GM12801 (cell line): ENCODE results near the gene COBL.

Experiments used
- CTCF ChIP-seq: IDR thresholded peaks from one replicate; pipeline ENCODE4 v1.5.1; 2011; ENCODE audit warnings: control low read depth; ENCODE audit not compliant: insufficient read length; ENCODE audit errors: extremely low read depth

Gene COBL

DNA sequence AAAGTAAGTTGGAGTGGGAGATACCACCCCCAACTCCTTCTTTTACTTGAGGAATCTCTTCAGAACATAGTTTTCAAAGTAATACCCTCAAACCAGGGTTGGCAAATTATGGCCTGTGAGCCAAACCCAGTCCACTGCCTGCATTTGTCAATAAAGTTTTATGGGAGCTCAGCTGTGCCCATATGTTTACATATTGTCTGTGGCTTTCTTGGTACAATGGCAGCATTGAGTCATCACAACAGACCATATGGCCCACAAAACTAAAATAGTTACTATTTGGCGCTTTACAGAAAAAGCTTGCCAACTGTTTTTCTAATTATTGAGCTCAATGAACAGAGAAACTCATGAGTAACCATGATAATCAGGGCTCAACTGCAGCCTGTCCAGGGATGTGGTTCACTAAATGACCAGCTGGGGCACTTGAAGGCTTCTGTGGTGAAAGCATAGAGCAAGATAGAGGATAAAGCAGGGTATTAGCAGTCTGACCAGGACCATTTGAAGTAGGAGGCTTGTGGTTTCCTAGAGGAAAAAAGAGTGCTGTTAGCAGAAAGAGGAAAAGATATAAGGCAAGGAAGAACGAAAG is 337.9 kb downstream of the COBL start:
- no peak for TF ChIP-seq CTCF

GRCh38 chr7:50977421-50977820 is 339.2 kb downstream of the COBL start:
- TF ChIP-seq CTCF, result no peak

- TF ChIP-seq CTCF, result no peak
Observed at GRCh38 chr7:50976064-50976463, 340.5 kb downstream of the COBL start.

DNA sequence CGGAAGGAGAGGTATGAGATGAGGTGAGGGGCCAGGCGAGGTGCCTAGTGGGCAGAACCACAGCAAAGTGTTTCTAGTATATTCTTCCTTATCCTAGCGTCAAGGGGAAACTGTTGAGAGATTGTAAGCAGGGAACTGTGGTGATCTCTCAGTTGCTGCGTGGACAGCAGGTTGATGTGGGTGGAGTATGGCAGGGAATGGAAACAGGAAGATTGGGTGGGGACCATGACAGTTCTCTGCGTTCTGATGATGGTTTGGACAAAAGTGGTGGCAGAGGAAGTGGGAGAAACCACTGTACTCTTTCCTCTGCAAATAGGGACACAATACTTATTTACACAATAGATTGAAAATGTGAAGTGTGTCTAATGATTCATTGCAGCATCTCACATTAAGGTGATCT is 342.4 kb downstream of the COBL start:
- no peak for TF ChIP-seq CTCF

- no peak for TF ChIP-seq CTCF
Observed at GRCh38 chr7:50973814-50974213, 342.8 kb downstream of the COBL start.

DNA sequence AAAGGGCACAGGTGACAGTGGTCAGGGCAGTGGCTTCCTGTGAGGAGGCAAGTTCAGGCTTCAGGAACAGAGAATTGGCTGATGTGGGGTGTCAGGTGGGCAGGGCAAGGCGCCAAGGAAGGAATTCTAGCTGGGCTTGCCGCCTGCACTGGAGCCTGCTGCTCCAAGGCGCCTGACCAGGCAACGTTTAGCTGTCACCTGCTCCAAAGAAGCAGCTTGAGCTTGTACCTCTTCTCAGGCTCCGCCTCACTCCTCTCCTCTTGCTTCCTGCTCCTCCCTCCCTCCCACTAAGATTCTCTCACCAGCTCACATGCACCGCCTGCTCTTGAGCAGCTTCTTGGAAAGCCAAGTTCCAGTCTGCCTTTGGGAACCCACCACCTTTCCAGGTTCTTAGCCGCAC is 346.5 kb downstream of the COBL start:
- no peak for TF ChIP-seq CTCF
